Activated CD8-positive, alpha-beta T cell treated with anti-CD3 and anti-CD28 coated beads for 36 hours (primary cell): ENCODE measurements around the gene SIRPG. TPM values are rescaled to one million over a fixed set of nuclear protein-coding genes. Genes with fewer than 3 reads are reported as not detected.
A peak's percentile ranks its signal among the peaks of the same experiment; 100 is the strongest.
"Not testable (repeated sequence)": the region's sequence is repeated elsewhere in the genome, so short reads cannot be mapped to it uniquely, and the experiment has no call there.

ENCODE experiments used
- ATAC-seq: fragments of 200-7000 bp; cut with Tn5 transposase; one replicate; pipeline ENCODE4 v1.10.0; 2021; ENCODE audit warnings: mild to moderate bottlenecking, moderate library complexity
- CTCF ChIA-PET: fragments of 350-600 bp; sonication (Branson Sonifier 250); formaldehyde crosslinking; loops from one replicate; lab custom pipeline; 2021; ENCODE audit warnings: antibody characterized with exemption; lab: Charles Lee
- POLR2A ChIA-PET: fragments of 350-600 bp; sonication (Branson Sonifier 250); formaldehyde crosslinking; loops from one replicate; lab custom pipeline; 2021; ENCODE audit warnings: antibody characterized with exemption; lab: Charles Lee
- DNase-seq: peaks from one replicate; pipeline ENCODE4 v3.0.0-alpha.2; 2020
- H3K27ac Mint-ChIP-seq: one replicate; pipeline ENCODE4 v1.8.0; 2021; ENCODE audit warnings: mild to moderate bottlenecking, mixed read lengths
- H3K27me3 Mint-ChIP-seq: one replicate; pipeline ENCODE4 v1.8.0; 2021; ENCODE audit warnings: mixed read lengths
- H3K36me3 Mint-ChIP-seq: one replicate; pipeline ENCODE4 v1.8.0; 2021; ENCODE audit warnings: low read depth, mixed read lengths
- H3K4me1 Mint-ChIP-seq: one replicate; pipeline ENCODE4 v1.8.0; 2021; ENCODE audit warnings: low read depth, mixed read lengths
- H3K4me3 Mint-ChIP-seq: one replicate; pipeline ENCODE4 v1.8.0; 2021; ENCODE audit warnings: mild to moderate bottlenecking, moderate library complexity, mixed read lengths
- H3K9me3 Mint-ChIP-seq: one replicate; pipeline ENCODE4 v1.8.0; 2021; ENCODE audit warnings: mixed read lengths
- CTCF ChIP-seq: fragments of 200-600 bp; IDR thresholded peaks from one replicate; pipeline ENCODE4 v1.8.0; 2022; ENCODE audit warnings: antibody characterized with exemption, mild to moderate bottlenecking
- intact Hi-C: fragments of 100-400 bp; cut with micrococcal nuclease; formaldehyde crosslinking; loops from one replicate; pipeline ENCODE4 v1.10.0; 2022
- total RNA-seq, 2 experiments: library from RNA; stranded (reverse); gene quantifications; one replicate each; pipeline ENCODE4 v1.2.3, GENCODE V29; 2021

SIRPG gene
- total RNA-seq, 2 experiments from 2014 or later: 45.4 to 48.6 TPM

- no peak overlapping the region for H3K27ac Mint-ChIP-seq
- TF ChIP-seq CTCF: no peak
- peaks cover 4% of the 10 kb centered on the region for H3K9me3 Mint-ChIP-seq
- H3K36me3 Mint-ChIP-seq: peaks cover 18% of the 10 kb centered on the region
- no peaks in the 10 kb centered on the region for H3K27me3 Mint-ChIP-seq
- H3K4me1 Mint-ChIP-seq: peaks cover 71% of the 10 kb centered on the region
- DNase-seq (no peak), ATAC-seq (no peak)
- no peak overlapping the region for H3K4me3 Mint-ChIP-seq
- ChIA-PET CTCF (no interaction called here), POLR2A (interaction anchor here (0.7 kb wide), 1 partner anchor 156 kb away, joined by 4 read pairs; no protein-coding TSS in a partner anchor)
- intact Hi-C loops: no loop called here
Observed at GRCh38 chr20:1621316-1621715, 36.3 kb downstream of the SIRPG start.

DNA sequence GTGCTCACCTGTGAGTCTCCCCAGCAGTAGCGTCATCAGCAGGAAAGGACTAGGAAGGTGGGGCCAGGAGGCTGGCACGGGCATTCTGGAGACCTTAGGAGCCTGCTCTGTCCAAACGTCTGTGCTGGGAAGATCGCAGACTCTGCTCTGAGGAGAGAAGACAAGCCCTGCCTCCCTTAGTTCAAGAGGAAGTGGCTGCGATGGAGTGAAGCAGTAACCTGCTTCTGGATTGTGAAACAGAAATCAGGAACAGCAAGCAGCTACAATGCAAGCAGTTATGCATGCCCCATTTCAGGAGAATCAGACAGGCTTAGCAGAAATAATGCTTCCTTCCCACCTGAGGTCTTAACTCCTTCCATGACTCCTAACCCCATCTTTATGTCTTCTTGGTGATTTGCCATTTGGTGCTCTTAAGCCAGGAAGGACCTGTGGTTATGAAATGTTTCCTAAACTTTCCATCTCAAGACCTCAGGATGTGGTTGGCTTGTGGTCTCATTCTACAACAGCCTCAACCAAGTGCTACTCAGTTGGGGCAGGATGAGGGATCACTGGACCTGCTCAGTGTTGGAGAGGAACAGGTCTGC is 37.6 kb downstream of the SIRPG start, which contains the start of gene SIRPB1:
Gene SIRPB1, minus strand, starts transcription at position 149 of the 584 bp plus-strand sequence. Its CDS starts 65 bp downstream, at position 84.
- POLR2A ChIA-PET: no interaction called here
- no peak within 1 kb of the TSS for H3K4me3 Mint-ChIP-seq
- intact Hi-C loops: no loop called here
- no peak for TF ChIP-seq CTCF
- H3K27me3 Mint-ChIP-seq: no peaks in the 10 kb centered on the region
- peaks cover 12% of the 10 kb centered on the region for H3K36me3 Mint-ChIP-seq
- peak within 1 kb of the TSS; percentile 43 for H3K27ac Mint-ChIP-seq
- CTCF ChIA-PET: no interaction called here
- peak; percentile 41 for DNase-seq
- peaks cover 58% of the 10 kb centered on the region for H3K4me1 Mint-ChIP-seq
- peak; percentile 37 for ATAC-seq
- H3K9me3 Mint-ChIP-seq: peaks cover 4% of the 10 kb centered on the region

- no peak for TF ChIP-seq CTCF
- H3K27ac Mint-ChIP-seq: peak overlapping the region; percentile 5
- peaks cover 52% of the 10 kb centered on the region for H3K4me1 Mint-ChIP-seq
- peaks cover 4% of the 10 kb centered on the region for H3K9me3 Mint-ChIP-seq
- ATAC-seq (no peak), DNase-seq (no peak)
- peaks cover 12% of the 10 kb centered on the region for H3K36me3 Mint-ChIP-seq
- no peak overlapping the region for H3K4me3 Mint-ChIP-seq
- CTCF ChIA-PET: interaction anchor here (1.0 kb wide), 1 partner anchor 158 kb away, joined by 4 read pairs; no protein-coding TSS in a partner anchor
- H3K27me3 Mint-ChIP-seq: no peaks in the 10 kb centered on the region
- intact Hi-C loops: no loop called here
- POLR2A ChIA-PET: no interaction called here
Observed at GRCh38 chr20:1618954-1619540, 38.5 kb downstream of the SIRPG start.

GRCh38 chr20:1618479-1618878 is 39.1 kb downstream of the SIRPG start:
- Mint-ChIP-seq H3K9me3 (peaks cover 4% of the 10 kb centered on the region), H3K4me1 (peaks cover 48% of the 10 kb centered on the region), H3K36me3 (peaks cover 12% of the 10 kb centered on the region), H3K27me3 (no peaks in the 10 kb centered on the region), H3K4me3 (no peak overlapping the region), H3K27ac (peak overlapping the region; percentile 5)
- ChIA-PET CTCF (interaction anchor here (1.0 kb wide), 1 partner anchor 159 kb away, joined by 4 read pairs; no protein-coding TSS in a partner anchor), POLR2A (no interaction called here)
- ATAC-seq (no peak), DNase-seq (no peak)
- intact Hi-C loops: no loop called here
- TF ChIP-seq CTCF: no peak

DNA sequence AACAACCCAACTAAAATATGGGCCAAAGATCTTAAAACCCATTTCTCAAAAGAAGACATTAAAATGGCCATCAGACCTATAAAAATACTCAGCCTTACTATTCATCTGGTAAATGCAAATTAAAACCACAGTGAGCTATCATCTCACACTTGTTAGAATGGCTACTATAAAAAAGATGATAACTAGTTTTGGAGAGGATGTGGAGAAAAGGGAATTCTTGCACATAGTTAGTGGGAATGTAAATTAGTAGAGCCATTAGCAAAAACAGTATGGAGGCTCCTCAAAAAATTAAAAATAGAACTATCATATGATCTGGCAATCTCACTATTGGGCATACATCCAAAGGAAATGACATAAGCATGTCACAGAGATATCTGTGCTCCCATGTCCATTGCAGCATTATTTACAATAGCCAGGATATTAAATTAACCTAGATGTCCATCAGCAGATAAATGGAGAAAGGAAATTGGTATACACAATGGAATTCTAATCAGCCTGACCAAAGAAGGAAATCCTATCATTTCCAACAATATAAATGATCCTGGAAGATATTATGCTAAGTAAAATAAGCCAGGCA is 40.6 kb downstream of the SIRPG start:
- no peak for ATAC-seq
- intact Hi-C loops: no loop called here
- peaks cover 34% of the 10 kb centered on the region for H3K4me1 Mint-ChIP-seq
- ChIA-PET CTCF (no interaction called here), POLR2A (no interaction called here)
- no peak overlapping the region for H3K4me3 Mint-ChIP-seq
- peaks cover 4% of the 10 kb centered on the region for H3K9me3 Mint-ChIP-seq
- TF ChIP-seq CTCF: no peak
- no peak for DNase-seq
- no peak overlapping the region for H3K27ac Mint-ChIP-seq
- no peaks in the 10 kb centered on the region for H3K27me3 Mint-ChIP-seq
- peaks cover 8% of the 10 kb centered on the region for H3K36me3 Mint-ChIP-seq

GRCh38 chr20:1610404-1610803 is 47.2 kb downstream of the SIRPG start:
- intact Hi-C loops, H3K27me3 Mint-ChIP-seq, CTCF ChIA-PET, H3K9me3 Mint-ChIP-seq, H3K4me3 Mint-ChIP-seq, POLR2A ChIA-PET, H3K36me3 Mint-ChIP-seq, DNase-seq, H3K4me1 Mint-ChIP-seq, H3K27ac Mint-ChIP-seq: not testable (repeated sequence)
- ATAC-seq: peak; percentile 56

- CTCF ChIA-PET, H3K4me3 Mint-ChIP-seq, H3K9me3 Mint-ChIP-seq, H3K36me3 Mint-ChIP-seq, intact Hi-C loops, POLR2A ChIA-PET, H3K27me3 Mint-ChIP-seq, H3K27ac Mint-ChIP-seq, H3K4me1 Mint-ChIP-seq, ATAC-seq, DNase-seq: not testable (repeated sequence)
Observed at GRCh38 chr20:1608678-1609347, 48.8 kb downstream of the SIRPG start.
